MM.1S (cell line): ENCODE measurements around the gene FBXW12.

ENCODE experiments used
- DNase-seq: peaks from one replicate; pipeline ENCODE4 v3.0.0-alpha.2; 2015
- H2AFZ ChIP-seq: fragments of 300-600 bp; sonication (generic); 2 replicates; pipeline ENCODE4 v1.6.0; 2016; ENCODE audit warnings: antibody characterized with exemption, low read length
- H3F3A ChIP-seq: fragments of 300-600 bp; sonication (generic); 2 replicates; pipeline ENCODE4 v1.6.1; 2016; ENCODE audit warnings: mild to moderate bottlenecking, antibody characterized with exemption, low read length, moderate library complexity, mixed read lengths; ENCODE audit not compliant: insufficient read depth
- H3K27ac ChIP-seq: fragments of 300-600 bp; sonication (generic); 2 replicates; pipeline ENCODE4 v1.5.1; 2016; ENCODE audit warnings: mild to moderate bottlenecking, low read length
- H3K27me3 ChIP-seq: fragments of 300-600 bp; sonication (generic); replicated peaks from 2 replicates; pipeline ENCODE4 v1.6.0; 2016; ENCODE audit warnings: low read length; ENCODE audit not compliant: insufficient read depth
- H3K36me3 ChIP-seq: fragments of 300-600 bp; sonication (generic); replicated peaks from 2 replicates; pipeline ENCODE4 v1.6.1; 2016; ENCODE audit warnings: mild to moderate bottlenecking, low read length, mixed read lengths; ENCODE audit not compliant: insufficient read depth
- H3K4me1 ChIP-seq: fragments of 300-600 bp; sonication (generic); 2 replicates; pipeline ENCODE4 v1.6.1; 2016; ENCODE audit warnings: low read length, mixed read lengths
- H3K4me2 ChIP-seq: fragments of 300-600 bp; sonication (generic); 2 replicates; pipeline ENCODE4 v1.6.0; 2016; ENCODE audit warnings: low read depth, low read length
- H3K4me3 ChIP-seq: fragments of 300-600 bp; sonication (generic); 2 replicates; pipeline ENCODE4 v1.5.1; 2016; ENCODE audit warnings: low read length, mixed read lengths
- H3K79me2 ChIP-seq: fragments of 300-600 bp; sonication (generic); 2 replicates; pipeline ENCODE4 v1.6.1; 2016; ENCODE audit warnings: mixed run types, low read length, mixed read lengths
- H3K9ac ChIP-seq: fragments of 300-600 bp; sonication (generic); 2 replicates; pipeline ENCODE4 v1.6.1; 2016; ENCODE audit warnings: low read length, mixed read lengths
- H3K9me2 ChIP-seq: fragments of 300-600 bp; sonication (generic); replicated peaks from 2 replicates; pipeline ENCODE4 v1.6.1; 2016; ENCODE audit warnings: mild to moderate bottlenecking, low read length, mixed read lengths; ENCODE audit not compliant: insufficient read depth
- H3K9me3 ChIP-seq: fragments of 300-600 bp; sonication (generic); replicated peaks from 2 replicates; pipeline ENCODE4 v1.6.1; 2016; ENCODE audit warnings: mild to moderate bottlenecking, low read length, mixed read lengths; ENCODE audit not compliant: insufficient read depth
- H4K20me1 ChIP-seq: fragments of 300-600 bp; sonication (generic); 2 replicates; pipeline ENCODE4 v1.6.1; 2016; ENCODE audit warnings: mild to moderate bottlenecking, low read length, moderate library complexity, mixed read lengths; ENCODE audit not compliant: insufficient read depth
- CTCF ChIP-seq: fragments of 300-600 bp; sonication (generic); IDR thresholded peaks from 2 replicates; pipeline ENCODE4 v1.5.1; 2016; ENCODE audit warnings: antibody characterized with exemption, low read length, mixed read lengths
- EZH2 ChIP-seq: fragments of 300-600 bp; sonication (generic); optimal IDR thresholded peaks from 2 replicates; pipeline ENCODE3; 2017; ENCODE audit warnings: low read depth, mild to moderate bottlenecking, antibody characterized with exemption, low read length, mixed read lengths
- EZH2phosphoT487 ChIP-seq: fragments of 300-600 bp; sonication (generic); IDR thresholded peaks from 2 replicates; pipeline ENCODE4 v1.6.1; 2018; ENCODE audit warnings: antibody characterized with exemption, low read length

The FBXW12 gene

GRCh38 chr3:48409291-48410201, 37.5 kb downstream of the FBXW12 start:
- Histone ChIP-seq H3K36me3 (no peaks in the 10 kb centered on the region), H3K4me2 (no peak overlapping the region), H3F3A (no peaks in the 10 kb centered on the region), H3K9me3 (no peaks in the 10 kb centered on the region), H3K4me3 (no peak overlapping the region), H3K79me2 (no peaks in the 10 kb centered on the region), H3K4me1 (no peaks in the 10 kb centered on the region), H4K20me1 (no peaks in the 10 kb centered on the region), H3K27me3 (peaks cover 15% of the 10 kb centered on the region; the same call in 1 of the 2 replicates), H3K9ac (no peak overlapping the region), H3K27ac (no peak overlapping the region), H3K9me2 (no peaks in the 10 kb centered on the region), H2AFZ (no peak overlapping the region)
- DNase-seq = no peak
- TF ChIP-seq EZH2phosphoT487 = no peak
- no peak for TF ChIP-seq EZH2
- TF ChIP-seq CTCF = no peak

- Histone ChIP-seq H3K27ac (no peak overlapping the region), H4K20me1 (no peaks in the 10 kb centered on the region), H3K9ac (no peak overlapping the region), H3F3A (no peaks in the 10 kb centered on the region), H3K9me3 (no peaks in the 10 kb centered on the region), H3K36me3 (no peaks in the 10 kb centered on the region), H3K9me2 (no peaks in the 10 kb centered on the region), H3K4me2 (no peak overlapping the region), H3K4me1 (no peaks in the 10 kb centered on the region), H2AFZ (no peak overlapping the region), H3K79me2 (no peaks in the 10 kb centered on the region), H3K27me3 (peaks cover 15% of the 10 kb centered on the region; the same call in 1 of the 2 replicates), H3K4me3 (no peak overlapping the region)
- no peak for TF ChIP-seq EZH2phosphoT487
- no peak for TF ChIP-seq EZH2
- no peak for TF ChIP-seq CTCF
- no peak for DNase-seq
Measured at GRCh38 chr3:48410205-48411040, 38.4 kb downstream of the FBXW12 start.

- Histone ChIP-seq H3K27me3 (peaks cover 19% of the 10 kb centered on the region), H3K79me2 (no peaks in the 10 kb centered on the region), H3F3A (no peaks in the 10 kb centered on the region), H3K4me3 (no peak overlapping the region), H3K4me1 (no peaks in the 10 kb centered on the region), H3K9me2 (no peaks in the 10 kb centered on the region), H4K20me1 (no peaks in the 10 kb centered on the region), H3K9ac (no peak overlapping the region), H2AFZ (no peak overlapping the region), H3K9me3 (no peaks in the 10 kb centered on the region), H3K36me3 (no peaks in the 10 kb centered on the region), H3K4me2 (no peak overlapping the region), H3K27ac (no peak overlapping the region)
- no peak for DNase-seq
- TF ChIP-seq CTCF (no peak), EZH2 (no peak), EZH2phosphoT487 (no peak)
Measured at GRCh38 chr3:48411041-48411588, 39.1 kb downstream of the FBXW12 start.
